ENCODE results near the gene SGF29. TPM values are rescaled to one million over a fixed set of nuclear protein-coding genes. Genes with fewer than 3 reads are reported as not detected.
A peak's percentile ranks its signal among the peaks of the same experiment; 100 is the strongest.
"Not testable (repeated sequence)": the region's sequence is repeated elsewhere in the genome, so short reads cannot be mapped to it uniquely, and the experiment has no call there.

Gene SGF29
- total RNA-seq, 1 experiment from 2014 or later, result 23.5 TPM

- CTCF ChIA-PET, result interaction anchor here (2.0 kb wide), 1 partner anchor 24 kb away, joined by 6 read pairs; no protein-coding TSS in a partner anchor
Measured at GRCh38 chr16:28592979-28593553, 39.3 kb downstream of the SGF29 start.

GRCh38 chr16:28595451-28595850, 41.7 kb downstream of the SGF29 start:
- intact Hi-C loops (cut with micrococcal nuclease); DNase-seq (ENCODE audit: unreplicated experiment); H3K27me3 Mint-ChIP-seq (ENCODE audit: insufficient read depth, unreplicated experiment); H3K4me1 Mint-ChIP-seq (ENCODE audit: insufficient read depth, unreplicated experiment); H3K27ac Mint-ChIP-seq (ENCODE audit: low read depth, unreplicated experiment); H3K36me3 Mint-ChIP-seq (ENCODE audit: insufficient read depth, unreplicated experiment); H3K4me3 Mint-ChIP-seq (ENCODE audit: unreplicated experiment); H3K9me3 Mint-ChIP-seq (ENCODE audit: unreplicated experiment); BruUV-seq (replicated peaks): not testable (repeated sequence)
- ChIA-PET POLR2A (interaction anchor here (0.6 kb wide), 1 partner anchor 294 kb away, joined by 3 read pairs; no protein-coding TSS in a partner anchor), CTCF (interaction anchor here (0.7 to 1.0 kb wide), 4 partner anchors 21 to 281 kb away, joined by 3 to 5 read pairs (median 3); no protein-coding TSS in a partner anchor)

More at GRCh38 chr16:28592979-28593553, 39.3 kb downstream of the SGF29 start:
- Mint-ChIP-seq H3K27ac (ENCODE audit: low read depth, unreplicated experiment) (no peak overlapping the region), H3K36me3 (ENCODE audit: insufficient read depth, unreplicated experiment) (peaks cover 14% of the 10 kb centered on the region), H3K9me3 (ENCODE audit: unreplicated experiment) (no peaks in the 10 kb centered on the region), H3K4me3 (ENCODE audit: unreplicated experiment) (no peak overlapping the region), H3K27me3 (ENCODE audit: insufficient read depth, unreplicated experiment) (no peaks in the 10 kb centered on the region), H3K4me1 (ENCODE audit: insufficient read depth, unreplicated experiment) (peaks cover 4% of the 10 kb centered on the region)
- TF ChIP-seq, protein P1, sequence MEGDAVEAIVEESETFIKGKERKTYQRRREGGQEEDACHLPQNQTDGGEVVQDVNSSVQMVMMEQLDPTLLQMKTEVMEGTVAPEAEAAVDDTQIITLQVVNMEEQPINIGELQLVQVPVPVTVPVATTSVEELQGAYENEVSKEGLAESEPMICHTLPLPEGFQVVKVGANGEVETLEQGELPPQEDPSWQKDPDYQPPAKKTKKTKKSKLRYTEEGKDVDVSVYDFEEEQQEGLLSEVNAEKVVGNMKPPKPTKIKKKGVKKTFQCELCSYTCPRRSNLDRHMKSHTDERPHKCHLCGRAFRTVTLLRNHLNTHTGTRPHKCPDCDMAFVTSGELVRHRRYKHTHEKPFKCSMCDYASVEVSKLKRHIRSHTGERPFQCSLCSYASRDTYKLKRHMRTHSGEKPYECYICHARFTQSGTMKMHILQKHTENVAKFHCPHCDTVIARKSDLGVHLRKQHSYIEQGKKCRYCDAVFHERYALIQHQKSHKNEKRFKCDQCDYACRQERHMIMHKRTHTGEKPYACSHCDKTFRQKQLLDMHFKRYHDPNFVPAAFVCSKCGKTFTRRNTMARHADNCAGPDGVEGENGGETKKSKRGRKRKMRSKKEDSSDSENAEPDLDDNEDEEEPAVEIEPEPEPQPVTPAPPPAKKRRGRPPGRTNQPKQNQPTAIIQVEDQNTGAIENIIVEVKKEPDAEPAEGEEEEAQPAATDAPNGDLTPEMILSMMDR (IDR thresholded peaks at IDR 0.05; ENCODE audit: unreplicated experiment), result no peak
- POLR2A ChIA-PET, result interaction anchor here (0.5 to 1.4 kb wide), 3 partner anchors 14 to 270 kb away, joined by 3 to 4 read pairs (median 3); no protein-coding TSS in a partner anchor
- intact Hi-C loops (cut with micrococcal nuclease), result no loop called here
- no peak for DNase-seq (ENCODE audit: unreplicated experiment)
- no TSS peak for BruUV-seq (replicated peaks)

DNA sequence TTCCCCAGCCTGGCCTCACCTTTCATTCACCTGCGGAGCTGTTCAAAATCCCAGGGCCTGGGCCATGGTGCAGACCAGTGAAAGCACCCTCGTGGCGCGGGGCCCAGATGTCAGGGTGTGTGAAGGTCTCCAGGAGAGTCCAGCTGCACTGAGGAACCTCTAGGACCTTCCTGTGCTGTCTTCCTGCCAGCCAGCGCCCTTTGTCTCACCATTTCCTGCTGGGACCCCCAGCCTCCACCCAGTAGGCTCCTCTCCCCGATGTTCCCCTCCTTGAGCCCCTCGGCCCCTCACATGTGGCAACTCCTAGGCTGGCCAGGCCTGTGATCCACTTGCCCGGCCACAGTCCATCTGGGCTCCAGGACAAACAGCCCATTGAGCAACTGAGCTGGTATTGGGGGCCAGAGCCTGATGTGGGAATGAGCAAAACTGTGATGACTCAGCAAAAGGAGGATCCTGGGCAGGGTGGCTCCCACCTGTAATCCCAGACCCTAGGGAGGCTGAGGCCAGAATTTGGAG, 42.5 kb downstream of the SGF29 start:
- Mint-ChIP-seq H3K27ac (ENCODE audit: low read depth, unreplicated experiment) (no peak overlapping the region), H3K27me3 (ENCODE audit: insufficient read depth, unreplicated experiment) (no peaks in the 10 kb centered on the region), H3K4me1 (ENCODE audit: insufficient read depth, unreplicated experiment) (peaks cover 4% of the 10 kb centered on the region), H3K36me3 (ENCODE audit: insufficient read depth, unreplicated experiment) (peaks cover 2% of the 10 kb centered on the region), H3K9me3 (ENCODE audit: unreplicated experiment) (no peaks in the 10 kb centered on the region), H3K4me3 (ENCODE audit: unreplicated experiment) (no peak overlapping the region)
- no peak for DNase-seq (ENCODE audit: unreplicated experiment)
- intact Hi-C loops (cut with micrococcal nuclease), result no loop called here
- no TSS peak for BruUV-seq (replicated peaks)
- ChIA-PET CTCF (interaction anchor here (0.7 to 1.3 kb wide), 3 partner anchors 10 to 30 kb away, joined by 3 to 5 read pairs (median 4); no protein-coding TSS in a partner anchor), POLR2A (no interaction called here)
- TF ChIP-seq, protein P1 (IDR thresholded peaks at IDR 0.05; ENCODE audit: unreplicated experiment), result no peak

DNA sequence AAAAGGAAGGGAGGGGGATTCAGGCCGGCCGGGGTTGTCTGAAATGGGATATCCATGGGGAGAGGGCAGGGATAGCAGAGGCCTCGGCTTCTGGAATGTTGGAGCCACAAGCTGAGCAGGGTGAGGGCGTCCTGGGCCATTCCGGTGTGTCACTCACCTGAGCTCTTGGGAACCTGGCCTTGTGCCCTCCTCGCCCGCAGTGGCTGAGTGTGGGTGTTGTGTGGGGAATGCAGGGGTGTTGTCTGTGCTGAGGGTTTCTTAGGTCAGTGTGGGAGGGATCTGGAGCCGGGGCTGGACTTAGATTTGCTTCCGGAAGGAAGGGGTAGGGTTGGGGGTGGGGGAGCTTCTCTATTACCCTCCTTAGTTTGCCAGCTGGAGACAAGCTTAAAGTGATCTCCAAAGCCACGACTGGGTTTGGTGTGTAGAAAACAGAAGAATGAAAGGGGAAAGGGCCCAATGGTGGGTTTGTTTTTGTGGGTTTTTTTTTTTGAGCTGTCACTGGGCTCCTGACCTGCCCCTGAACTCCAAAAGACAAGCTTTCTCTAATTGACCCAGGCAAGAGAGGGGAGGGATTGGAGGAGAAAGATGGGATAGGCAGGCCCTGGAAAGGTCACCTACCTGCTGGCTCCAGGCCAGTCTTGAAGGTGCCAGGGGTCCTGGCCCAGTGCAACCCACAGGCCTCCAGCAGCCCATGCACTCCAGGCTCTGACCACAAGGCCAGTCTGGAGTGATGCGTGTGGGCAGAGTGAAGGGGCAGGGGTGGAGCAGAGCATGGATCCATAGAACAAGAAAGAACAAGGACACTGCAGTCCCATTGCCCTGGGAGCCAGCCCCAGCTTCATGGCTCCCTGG, 43.3 kb downstream of the SGF29 start, which contains the start of gene SULT1A2:
Gene SULT1A2 (minus strand): TSS at position 211 of the 852 bp plus-strand sequence. CDS start 1,120 bp downstream, outside the sequence.
- Mint-ChIP-seq H3K27ac (ENCODE audit: low read depth, unreplicated experiment) (no peak within 1 kb of the TSS), H3K27me3 (ENCODE audit: insufficient read depth, unreplicated experiment) (no peaks in the 10 kb centered on the region), H3K4me3 (ENCODE audit: unreplicated experiment) (no peak within 1 kb of the TSS), H3K36me3 (ENCODE audit: insufficient read depth, unreplicated experiment) (no peaks in the 10 kb centered on the region), H3K4me1 (ENCODE audit: insufficient read depth, unreplicated experiment) (peaks cover 4% of the 10 kb centered on the region), H3K9me3 (ENCODE audit: unreplicated experiment) (no peaks in the 10 kb centered on the region)
- TF ChIP-seq, protein P1 (IDR thresholded peaks at IDR 0.05; ENCODE audit: unreplicated experiment), result no peak
- POLR2A ChIA-PET, result no interaction called here
- no TSS peak for BruUV-seq (replicated peaks)
- CTCF ChIA-PET, result interaction anchor here (0.6 to 1.3 kb wide), 5 partner anchors 10 to 350 kb away, joined by 3 to 4 read pairs (median 3); no protein-coding TSS in a partner anchor
- intact Hi-C loops (cut with micrococcal nuclease), result no loop called here
- DNase-seq (ENCODE audit: unreplicated experiment), result peak; percentile 43

Data from MCF 10A (cell line).